Inferior parietal cortex (tissue), 1 donor: ENCODE results near the gene PLA1A.
"Not testable (repeated sequence)": the region's sequence is repeated elsewhere in the genome, so short reads cannot be mapped to it uniquely, and the experiment has no call there.

Source experiments
- DNase-seq: peaks from one replicate; pipeline ENCODE4 v3.0.0-alpha.2; 2016; ENCODE audit errors: extremely low spot score

Gene PLA1A

GRCh38 chr3:119597548-119598288, at the start of gene PLA1A:
TSS of gene PLA1A (plus strand) at chr3:119597885. CDS start at chr3:119597914, 29 bp downstream.
- DNase-seq, result no peak

GRCh38 chr3:119548341-119548740, 49.3 kb upstream of the PLA1A start:
- no peak for DNase-seq

- DNase-seq, result no peak
Observed at GRCh38 chr3:119550192-119550910, 47.3 kb upstream of the PLA1A start.

DNA sequence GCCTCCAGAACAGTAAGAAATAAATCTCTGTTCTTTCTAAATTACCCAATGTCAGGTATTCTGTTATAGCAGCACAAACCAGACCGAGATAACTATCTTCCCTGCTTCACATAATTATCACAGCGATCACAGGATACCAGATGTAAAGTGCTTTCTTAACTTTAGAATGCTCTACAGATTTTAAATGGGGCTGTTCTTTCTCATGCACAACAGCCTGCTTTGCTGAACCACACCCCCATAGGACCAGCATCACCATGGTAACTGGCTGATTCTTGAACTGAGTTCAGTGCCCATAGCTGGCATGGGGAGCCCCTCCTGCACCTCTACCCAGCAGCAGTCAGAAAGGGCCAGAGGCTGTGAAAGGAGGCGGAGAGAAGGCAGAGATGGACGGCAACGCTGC, 46.1 kb upstream of the PLA1A start:
- DNase-seq, result no peak

- DNase-seq, result not testable (repeated sequence)
Observed at GRCh38 chr3:119552928-119553327, 44.8 kb upstream of the PLA1A start.

- no peak for DNase-seq
Observed at GRCh38 chr3:119553823-119554415, 43.8 kb upstream of the PLA1A start.

DNA sequence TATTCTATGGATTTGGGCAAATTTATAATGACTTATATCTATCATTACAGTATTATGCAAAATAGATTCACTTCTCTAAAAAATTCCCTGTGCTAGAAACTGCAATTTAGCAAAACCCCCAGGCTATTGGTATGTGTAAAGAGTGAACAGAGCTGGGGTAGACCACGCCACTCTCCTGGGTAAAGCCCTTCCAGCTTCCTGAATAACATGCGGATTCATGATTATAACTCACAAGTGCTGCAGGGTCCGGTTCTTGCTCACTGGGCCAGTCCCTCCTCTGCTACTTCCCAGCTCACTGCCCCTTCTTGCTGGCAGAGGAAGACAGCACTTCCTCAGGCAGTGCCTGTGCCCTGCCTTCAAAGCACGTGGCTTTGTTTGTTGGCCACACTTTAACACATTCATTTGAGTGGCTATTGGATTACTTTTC, 42.4 kb upstream of the PLA1A start:
- DNase-seq, result no peak

- no peak for DNase-seq
Observed at GRCh38 chr3:119555929-119556328, 41.8 kb upstream of the PLA1A start.

DNA sequence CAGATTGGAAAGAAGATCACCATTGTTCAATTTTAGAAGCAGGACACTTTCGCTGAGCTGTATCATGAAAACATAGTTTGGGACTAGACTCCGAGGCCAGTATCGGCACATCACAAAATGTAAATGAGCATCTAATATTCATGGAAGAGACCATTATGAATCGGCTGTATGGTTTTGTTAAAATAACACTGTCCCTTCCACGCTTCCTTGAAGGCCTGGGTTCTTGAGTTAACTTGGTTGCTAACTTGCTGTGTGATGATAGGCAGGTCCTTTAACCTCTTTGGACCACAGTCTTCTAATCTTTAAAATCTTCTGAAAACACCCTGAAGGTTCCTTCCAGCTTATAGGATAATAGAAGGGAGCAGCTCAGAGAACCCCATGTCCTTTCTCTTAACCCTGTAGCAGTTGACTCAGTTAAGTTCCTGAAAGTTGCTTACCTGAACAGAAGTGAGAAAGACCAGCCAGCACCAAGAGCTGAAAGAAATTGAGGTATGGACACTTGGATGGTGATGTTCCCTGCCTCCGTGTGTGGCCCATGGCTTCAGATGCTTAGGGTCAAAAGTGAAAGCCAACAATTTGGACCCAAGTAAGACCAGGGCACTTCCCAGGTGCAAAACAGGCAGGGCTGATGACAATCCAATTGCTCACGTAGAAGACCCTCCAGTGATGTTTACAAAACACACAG, 40.4 kb upstream of the PLA1A start:
- no peak for DNase-seq

- no peak for DNase-seq
Observed at GRCh38 chr3:119557877-119558269, 39.8 kb upstream of the PLA1A start.

GRCh38 chr3:119558626-119559317, 38.9 kb upstream of the PLA1A start:
- DNase-seq, result no peak

- DNase-seq, result peak; percentile 6
Observed at GRCh38 chr3:119559441-119559963, 38.2 kb upstream of the PLA1A start, which contains the start of gene CD80. TSS of gene CD80 (minus strand) at chr3:119559614. CDS start at chr3:119557728, 1,886 bp downstream.

- DNase-seq, result no peak
Observed at GRCh38 chr3:119560160-119560559, 37.5 kb upstream of the PLA1A start.

GRCh38 chr3:119562307-119562961, 35.3 kb upstream of the PLA1A start:
- DNase-seq, result no peak

DNA sequence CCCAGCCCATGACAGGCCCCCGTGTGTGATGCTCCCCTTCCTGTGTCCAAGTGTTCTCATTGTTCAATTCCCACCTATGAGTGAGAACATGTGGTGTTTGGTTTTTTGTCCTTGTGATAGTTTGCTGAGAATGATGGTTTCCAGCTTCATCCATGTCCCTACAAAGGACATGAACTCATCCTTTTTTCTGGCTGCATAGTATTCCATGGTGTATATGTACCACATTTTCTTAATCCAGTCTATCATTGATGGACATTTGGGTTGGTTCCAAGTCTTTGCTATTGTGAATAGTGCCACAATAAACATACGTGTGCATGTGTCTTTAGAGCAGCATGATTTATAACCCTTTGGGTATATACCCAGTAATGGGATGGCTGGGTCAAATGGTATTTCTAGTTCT, 34.4 kb upstream of the PLA1A start:
- not testable (repeated sequence) for DNase-seq

DNA sequence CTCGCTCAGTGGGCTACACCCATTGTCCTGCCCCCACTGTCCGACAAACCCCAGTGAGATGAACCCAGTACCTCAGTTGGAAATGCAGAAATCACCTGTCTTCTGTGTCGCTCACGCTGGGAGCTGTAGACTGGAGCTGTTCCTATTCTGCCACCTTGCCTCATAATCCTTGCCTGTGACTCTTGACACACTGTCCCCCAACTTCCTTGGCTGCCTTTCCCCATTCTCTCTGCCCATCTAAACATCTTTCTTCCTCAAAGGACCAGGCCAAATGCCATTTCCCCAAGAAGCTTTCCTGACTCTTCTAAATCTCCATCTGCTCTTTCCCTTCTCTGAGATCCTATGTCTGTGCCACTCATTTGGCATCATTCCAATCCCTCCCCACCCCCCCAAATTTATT, 28.5 kb upstream of the PLA1A start:
- DNase-seq, result no peak

DNA sequence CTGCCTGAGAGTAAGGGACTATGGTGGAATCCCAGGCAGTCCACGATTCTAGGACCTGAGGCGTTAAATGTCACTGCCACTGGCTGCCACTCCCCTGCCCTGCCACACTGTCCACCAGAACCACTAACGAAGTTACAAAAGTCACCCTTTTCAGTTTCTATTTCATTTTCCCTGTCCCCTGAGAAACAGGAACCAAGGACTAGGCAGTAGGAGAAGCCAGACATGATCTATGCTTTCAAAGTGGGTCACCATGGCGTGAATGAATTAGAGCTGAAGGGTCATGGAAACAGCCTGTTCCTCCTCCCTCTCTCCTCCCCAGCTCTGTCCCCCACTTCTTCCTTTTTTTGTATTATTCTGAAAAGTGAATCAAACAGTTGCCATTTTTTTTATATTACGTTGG, 27.5 kb upstream of the PLA1A start:
- DNase-seq, result no peak

DNA sequence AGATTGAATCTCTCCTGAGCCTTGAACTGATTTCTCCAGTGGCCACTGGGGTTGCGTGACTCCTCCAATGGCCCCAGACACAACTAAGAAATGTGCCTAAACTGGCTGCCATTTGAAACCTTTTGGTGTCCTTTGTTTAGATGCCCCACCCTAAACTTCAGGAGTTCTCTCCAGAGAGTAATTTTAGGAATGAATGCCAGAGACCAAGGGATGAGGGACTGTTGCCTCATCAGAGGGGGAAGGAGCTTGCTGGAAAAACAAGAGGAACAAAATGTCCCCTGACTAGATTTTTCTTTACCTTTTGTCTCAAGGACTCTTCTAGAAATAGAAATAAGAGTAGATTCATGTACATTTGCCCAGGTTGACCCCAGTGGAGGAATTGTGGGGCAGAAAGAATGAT, 26.5 kb upstream of the PLA1A start:
- no peak for DNase-seq

DNA sequence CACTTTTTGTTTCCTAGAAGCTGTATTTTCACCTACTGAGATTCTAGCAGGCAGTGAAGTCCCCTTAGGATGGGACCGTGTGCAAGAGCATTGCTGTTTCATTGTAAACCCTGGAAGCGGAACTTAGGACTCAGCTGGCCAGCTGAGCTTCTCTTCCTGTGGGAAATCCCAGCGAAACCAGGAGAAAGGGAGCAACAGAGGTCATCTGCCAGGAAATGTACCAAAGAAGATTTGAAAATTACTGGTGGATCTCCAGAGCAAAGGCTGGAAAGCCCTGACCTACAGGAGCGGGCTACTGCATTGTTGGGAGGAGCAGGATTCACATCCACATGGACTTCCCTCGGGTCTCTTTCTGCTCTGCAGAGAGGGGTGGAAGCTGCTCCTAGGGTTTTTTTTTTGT, 26.0 kb upstream of the PLA1A start:
- DNase-seq, result no peak

DNA sequence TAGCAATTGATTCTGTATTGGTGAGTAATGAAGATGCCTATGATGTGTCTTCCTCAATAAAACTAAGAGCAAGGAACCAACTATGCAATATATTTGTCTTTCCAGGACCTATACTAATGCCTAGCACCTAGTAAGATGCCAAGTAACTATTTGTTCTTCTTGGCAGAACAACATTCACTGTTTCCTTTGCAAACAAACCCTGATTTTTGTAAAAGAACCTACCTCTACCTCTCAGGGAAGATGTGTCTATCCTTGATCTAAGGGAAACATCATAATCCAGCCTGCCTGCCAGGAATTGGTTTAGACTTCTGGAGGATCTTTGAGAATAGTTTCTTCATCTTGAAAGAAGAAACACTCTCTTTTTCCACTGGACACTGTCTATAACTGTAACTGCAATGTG, 22.2 kb upstream of the PLA1A start:
- DNase-seq, result no peak
